Measurements from ENCODE around the gene NTRK2. TPM values are rescaled to one million over a fixed set of nuclear protein-coding genes. Genes with fewer than 3 reads are reported as not detected.

NTRK2 gene
- total RNA-seq, 6 experiments from 2014 or later = 0.18 to 0.49 (median 0.30) TPM

- Histone ChIP-seq H3K27ac (no peak overlapping the region), H3K4me3 (no peak overlapping the region), H3K4me1 (no peaks in the 10 kb centered on the region), H3K9me3 (no peaks in the 10 kb centered on the region), H3K27me3 (no peaks in the 10 kb centered on the region), H3K36me3 (no peaks in the 10 kb centered on the region)
- 14% methylated on average over 1 of the region's 2 CpGs for WGBS (ENCODE audit: insufficient coverage, low coverage, low lambda C conversion rate, missing lambda C conversion rate)
- DNase-seq (no peak), ATAC-seq (no peak)
- TF ChIP-seq, protein P1, sequence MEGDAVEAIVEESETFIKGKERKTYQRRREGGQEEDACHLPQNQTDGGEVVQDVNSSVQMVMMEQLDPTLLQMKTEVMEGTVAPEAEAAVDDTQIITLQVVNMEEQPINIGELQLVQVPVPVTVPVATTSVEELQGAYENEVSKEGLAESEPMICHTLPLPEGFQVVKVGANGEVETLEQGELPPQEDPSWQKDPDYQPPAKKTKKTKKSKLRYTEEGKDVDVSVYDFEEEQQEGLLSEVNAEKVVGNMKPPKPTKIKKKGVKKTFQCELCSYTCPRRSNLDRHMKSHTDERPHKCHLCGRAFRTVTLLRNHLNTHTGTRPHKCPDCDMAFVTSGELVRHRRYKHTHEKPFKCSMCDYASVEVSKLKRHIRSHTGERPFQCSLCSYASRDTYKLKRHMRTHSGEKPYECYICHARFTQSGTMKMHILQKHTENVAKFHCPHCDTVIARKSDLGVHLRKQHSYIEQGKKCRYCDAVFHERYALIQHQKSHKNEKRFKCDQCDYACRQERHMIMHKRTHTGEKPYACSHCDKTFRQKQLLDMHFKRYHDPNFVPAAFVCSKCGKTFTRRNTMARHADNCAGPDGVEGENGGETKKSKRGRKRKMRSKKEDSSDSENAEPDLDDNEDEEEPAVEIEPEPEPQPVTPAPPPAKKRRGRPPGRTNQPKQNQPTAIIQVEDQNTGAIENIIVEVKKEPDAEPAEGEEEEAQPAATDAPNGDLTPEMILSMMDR (IDR thresholded peaks at IDR 0.05) = no peak
- TF ChIP-seq POLR2A (IDR thresholded peaks at IDR 0.05) = no peak
- intact Hi-C loops (cut with DNase I) = no loop called here
These were observed 193.3 kb downstream of the NTRK2 start for GRCh38 chr9:84862810-84863287.

DNA sequence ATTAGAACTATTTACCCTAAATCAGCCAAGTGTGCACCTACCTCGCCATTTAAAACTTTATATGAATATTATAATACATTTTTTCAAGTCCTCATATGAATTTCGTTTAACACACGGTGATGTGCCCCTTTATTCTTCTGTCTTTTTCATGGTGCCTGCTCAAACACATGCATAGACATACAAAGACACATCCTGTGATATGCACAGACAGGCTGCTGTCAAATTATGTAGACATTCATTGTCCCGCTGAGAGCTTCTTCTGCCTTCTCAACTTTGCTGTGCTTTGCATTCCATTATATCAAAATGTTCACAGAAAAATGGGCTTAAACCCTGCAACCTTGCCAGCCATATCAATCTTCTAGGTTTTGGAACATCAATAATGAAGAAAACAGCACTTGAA, 193.8 kb downstream of the NTRK2 start:
- Histone ChIP-seq H3K9me3 (no peaks in the 10 kb centered on the region), H3K4me1 (no peaks in the 10 kb centered on the region), H3K27ac (no peak overlapping the region), H3K36me3 (no peaks in the 10 kb centered on the region), H3K27me3 (no peaks in the 10 kb centered on the region), H3K4me3 (no peak overlapping the region)
- intact Hi-C loops (cut with DNase I) = no loop called here
- ATAC-seq (no peak), DNase-seq (no peak)
- WGBS (ENCODE audit: insufficient coverage, low coverage, low lambda C conversion rate, missing lambda C conversion rate) = 47% methylated on average over 4 of the region's 4 CpGs
- TF ChIP-seq POLR2A (IDR thresholded peaks at IDR 0.05) = no peak
- TF ChIP-seq, protein P1 (IDR thresholded peaks at IDR 0.05) = no peak

- H3K27ac ChIP-seq = no peak overlapping the region
- no peaks in the 10 kb centered on the region for H3K4me1 ChIP-seq
- intact Hi-C loops (cut with DNase I) = no loop called here
- TF ChIP-seq, protein P1 (IDR thresholded peaks at IDR 0.05) = no peak
- no peak for TF ChIP-seq POLR2A (IDR thresholded peaks at IDR 0.05)
- no peak overlapping the region for H3K4me3 ChIP-seq
- no peaks in the 10 kb centered on the region for H3K27me3 ChIP-seq
- H3K9me3 ChIP-seq = no peaks in the 10 kb centered on the region
- WGBS (ENCODE audit: insufficient coverage, low coverage, low lambda C conversion rate, missing lambda C conversion rate) = 39% methylated on average over 5 of the region's 5 CpGs
- no peaks in the 10 kb centered on the region for H3K36me3 ChIP-seq
- ATAC-seq (no peak), DNase-seq (no peak)
These were observed 197.1 kb downstream of the NTRK2 start for GRCh38 chr9:84866396-84867175.

DNA sequence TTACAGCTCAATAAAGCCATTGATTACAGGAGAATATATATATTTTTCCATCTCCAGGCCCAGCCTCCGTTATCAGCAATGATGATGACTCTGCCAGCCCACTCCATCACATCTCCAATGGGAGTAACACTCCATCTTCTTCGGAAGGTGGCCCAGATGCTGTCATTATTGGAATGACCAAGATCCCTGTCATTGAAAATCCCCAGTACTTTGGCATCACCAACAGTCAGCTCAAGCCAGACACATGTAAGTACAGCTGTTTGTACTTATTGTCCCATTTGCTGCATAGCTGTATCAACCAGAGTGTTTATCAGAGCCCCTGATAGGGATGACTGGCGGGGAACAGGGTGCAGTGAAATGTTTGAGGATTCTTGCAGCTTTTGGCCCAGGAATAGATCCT, 197.7 kb downstream of the NTRK2 start:
- WGBS (ENCODE audit: insufficient coverage, low coverage, low lambda C conversion rate, missing lambda C conversion rate) = 41% methylated on average over 3 of the region's 3 CpGs
- TF ChIP-seq, protein P1 (IDR thresholded peaks at IDR 0.05) = no peak
- no peak for TF ChIP-seq POLR2A (IDR thresholded peaks at IDR 0.05)
- no peaks in the 10 kb centered on the region for H3K27me3 ChIP-seq
- no peaks in the 10 kb centered on the region for H3K4me1 ChIP-seq
- H3K36me3 ChIP-seq = no peaks in the 10 kb centered on the region
- H3K27ac ChIP-seq = no peak overlapping the region
- H3K9me3 ChIP-seq = no peaks in the 10 kb centered on the region
- no peak for DNase-seq
- H3K4me3 ChIP-seq = no peak overlapping the region
- ATAC-seq = no peak
- intact Hi-C loops (cut with DNase I) = no loop called here
